K562 (cell line): ENCODE measurements around the gene RBPJ. TPM values are rescaled to one million over a fixed set of nuclear protein-coding genes. Genes with fewer than 3 reads are reported as not detected.

Source experiments
- ATAC-seq: fragments of 200-7000 bp; cut with Tn5 transposase; 3 replicates; pipeline ENCODE4 v1.9.1; 2020; ENCODE audit warnings: moderate library complexity
- BruUV-seq: library from RNA; stranded (reverse); fragments of 400-500 nt; replicated peaks from 2 replicates; lab custom pipeline; 2021; lab: Mats Ljungman, UMichigan
- CTCF ChIA-PET: fragments of 300-600 bp; formaldehyde crosslinking; extraction: SDS; loops from one replicate; lab custom pipeline; 2021; ENCODE audit warnings: low intra/inter-chr PET ratio; lab: Yijun Ruan, JAX
- POLR2A ChIA-PET: fragments of 300-600, 350-650 bp; sonication (Branson Sonifier 250); formaldehyde crosslinking; extraction: SDS; loops from one replicate; lab custom pipeline; 2021; ENCODE audit warnings: antibody characterized with exemption, inconsistent platforms; lab: Yijun Ruan, JAX
- DNase-seq, 4 experiments: peaks; one replicate each; pipeline versions ENCODE4 v3.0.0 to v3.0.0-alpha.2; 2011 to 2018; ENCODE audit warnings: low spot score in 3 of 4, mixed read lengths in 3 of 4; ENCODE audit errors: extremely low read depth in 1 of 4
- FAIRE-seq: peaks from 2 replicates; lab custom pipeline; 2011; peaks lifted over from hg19 to GRCh38; lab: Jason Lieb, UNC
- H2AFZ ChIP-seq: 2 replicates; pipeline ENCODE4 v1.6.0; 2011; ENCODE audit warnings: low read depth, low read length, control low read depth, inconsistent platforms
- H3K27ac ChIP-seq: fragments of 200-600 bp; 3 replicates; pipeline ENCODE4 v1.8.0; 2011; ENCODE audit warnings: low read depth, mild to moderate bottlenecking, control low read depth, inconsistent platforms, low read length, moderate library complexity, mixed read lengths; ENCODE audit errors: extremely low read depth
- H3K27me3 ChIP-seq, 2 experiments: fragments of 300-600 bp in 1 of 2; 2 replicates in 1 of 2; 3 replicates in 1 of 2; pipeline versions ENCODE4 v1.6.0 to v1.8.0; 2011; ENCODE audit warnings: inconsistent platforms in 2 of 2, low read length in 2 of 2, mild to moderate bottlenecking in 1 of 2, mixed read lengths in 1 of 2, moderate library complexity in 1 of 2; ENCODE audit not compliant: control insufficient read depth in 2 of 2, insufficient read depth in 2 of 2
- H3K36me3 ChIP-seq: fragments of 300-600 bp; 3 replicates; pipeline ENCODE4 v1.8.0; 2011; ENCODE audit warnings: mild to moderate bottlenecking, low read length, inconsistent platforms; ENCODE audit not compliant: control insufficient read depth, insufficient read depth
- H3K4me1 ChIP-seq, 2 experiments: fragments of 200-600 bp in 1 of 2; replicated peaks in 1 of 2; 2 replicates in 1 of 2; 3 replicates in 1 of 2; pipeline versions ENCODE4 v1.5.1 to v1.8.0; 2011; ENCODE audit warnings: inconsistent platforms in 2 of 2, low read length in 2 of 2, mild to moderate bottlenecking in 1 of 2, mixed read lengths in 1 of 2, moderate library complexity in 1 of 2; ENCODE audit not compliant: control insufficient read depth in 2 of 2, insufficient read depth in 2 of 2
- H3K4me2 ChIP-seq: 2 replicates; pipeline ENCODE4 v1.6.1; 2011; ENCODE audit warnings: low read length, control low read depth, inconsistent platforms, mixed read lengths; ENCODE audit not compliant: insufficient read depth
- H3K4me3 ChIP-seq: fragments of 200-600 bp; sonication (generic), shearing (Covaris generic); 2 replicates; pipeline ENCODE4 v1.5.1; 2016; ENCODE audit warnings: control low read depth, inconsistent platforms
- H3K79me2 ChIP-seq: fragments of 200-600 bp; 3 replicates; pipeline ENCODE4 v1.8.0; 2011; ENCODE audit warnings: low read length, inconsistent platforms; ENCODE audit not compliant: control insufficient read depth, insufficient read depth
- H3K9ac ChIP-seq, 2 experiments: 2 replicates each; pipeline versions ENCODE4 v1.6.0 to v1.6.1; 2011; ENCODE audit warnings: low read depth in 2 of 2, low read length in 2 of 2, control low read depth in 1 of 2, inconsistent platforms in 1 of 2, mild to moderate bottlenecking in 1 of 2, mixed read lengths in 1 of 2; ENCODE audit not compliant: insufficient read depth in 1 of 2
- H3K9me1 ChIP-seq: one replicate; pipeline ENCODE4 v1.6.0; 2011; ENCODE audit warnings: inconsistent platforms, mild to moderate bottlenecking, low read length, moderate library complexity; ENCODE audit not compliant: control insufficient read depth, insufficient read depth
- H3K9me3 ChIP-seq: replicated peaks from 2 replicates; pipeline ENCODE4 v1.5.1; 2011; ENCODE audit warnings: low read depth, low read length, inconsistent platforms; ENCODE audit not compliant: control insufficient read depth, insufficient read depth
- H4K20me1 ChIP-seq: replicated peaks from 2 replicates; pipeline ENCODE4 v1.6.1; 2011; ENCODE audit warnings: low read length, inconsistent platforms, mixed read lengths; ENCODE audit not compliant: control insufficient read depth, insufficient read depth
- HMG20A ChIP-seq: fragments of 450-650 bp; formaldehyde crosslinking; conservative IDR thresholded peaks from 2 replicates; pipeline ENCODE4 v1.4.0; 2020; ENCODE audit warnings: mild to moderate bottlenecking, mixed read lengths
- HNRNPUL1 ChIP-seq: fragments of 200-400 bp; formaldehyde crosslinking; IDR thresholded peaks from 2 replicates; pipeline ENCODE4 v1.6.1; 2017; ENCODE audit warnings: low read length
- NFXL1 ChIP-seq: fragments of 450-650 bp; formaldehyde crosslinking; IDR thresholded peaks from 2 replicates; pipeline ENCODE4 v1.4.0; 2021; ENCODE audit warnings: mild to moderate bottlenecking
- NR2C2 ChIP-seq, 2 experiments: fragments of 200-800 bp in 1 of 2; sonication (Bioruptor generic) in 1 of 2; sonication (generic) in 1 of 2; formaldehyde crosslinking in 1 of 2; IDR thresholded peaks; 2 replicates each; pipeline versions ENCODE4 v1.6.1 to v1.8.0; 2016 to 2022; ENCODE audit warnings: mild to moderate bottlenecking in 1 of 2, missing compliant biosample characterization in 1 of 2, missing genetic modification characterization in 1 of 2, missing genetic modification reagents in 1 of 2
- PCBP1 ChIP-seq: fragments of 200-400 bp; formaldehyde crosslinking; IDR thresholded peaks from 2 replicates; pipeline ENCODE4 v1.6.1; 2018; ENCODE audit warnings: mild to moderate bottlenecking, low read depth, low read length; ENCODE audit not compliant: poor library complexity, severe bottlenecking
- PHF8 ChIP-seq: fragments of 200-600 bp; sonication (generic); IDR thresholded peaks from 2 replicates; pipeline ENCODE4 v1.6.1; 2012; ENCODE audit warnings: mixed run types, mild to moderate bottlenecking, inconsistent platforms, low read length, moderate library complexity, borderline replicate concordance
- PRPF4 ChIP-seq: fragments of 200-400 bp; formaldehyde crosslinking; IDR thresholded peaks from one replicate; pipeline ENCODE4 v1.6.1; 2017; ENCODE audit warnings: low read length, low read depth, mild to moderate bottlenecking; ENCODE audit not compliant: insufficient read depth, poor library complexity, severe bottlenecking
- PTTG1 ChIP-seq: fragments of 450-650 bp; IDR thresholded peaks from 2 replicates; pipeline ENCODE4 v1.6.1; 2016; ENCODE audit warnings: low read depth, mild to moderate bottlenecking, missing genetic modification characterization, missing compliant biosample characterization
- SIX5 ChIP-seq, 2 experiments: IDR thresholded peaks; 2 replicates each; pipeline ENCODE4 v1.6.1; 2011; ENCODE audit warnings: low read length in 2 of 2, borderline replicate concordance in 1 of 2, low read depth in 1 of 2, mild to moderate bottlenecking in 1 of 2, moderate library complexity in 1 of 2; ENCODE audit not compliant: insufficient read depth in 1 of 2
- STAG1 ChIP-seq: sonication (generic); formaldehyde crosslinking; IDR thresholded peaks from 2 replicates; pipeline ENCODE4 v1.5.0; 2020; ENCODE audit warnings: missing genetic modification reagents, borderline replicate concordance
- TCF7 ChIP-seq: sonication (generic); IDR thresholded peaks from 2 replicates; pipeline ENCODE4 v1.6.1; 2016; ENCODE audit warnings: antibody characterized with exemption, borderline replicate concordance
- XRCC3 ChIP-seq: fragments of 450-650 bp; IDR thresholded peaks from 2 replicates; pipeline ENCODE4 v1.6.1; 2017; ENCODE audit warnings: mild to moderate bottlenecking, moderate library complexity
- ZNF766 ChIP-seq: fragments of 200-800 bp; sonication (Bioruptor generic); conservative IDR thresholded peaks from 2 replicates; pipeline ENCODE4 v1.6.1; 2016; ENCODE audit warnings: missing genetic modification characterization, missing compliant biosample characterization
- WGBS: fragments of 100-300 bp; shearing (Covaris generic); methylation state at CpG from one replicate; pipeline ENCODE4 v1.1.6; 2016; ENCODE audit warnings: low coverage, mixed read lengths; ENCODE audit not compliant: insufficient coverage; ENCODE audit errors: missing lambda C conversion rate; 5-methylcytosine and 5-hydroxymethylcytosine counted together
- in situ Hi-C: fragments of 300-500 bp; cut with MboI; formaldehyde crosslinking; loops from 4 replicates; pipeline ENCODE4 v1.15.0; 2018; ENCODE audit warnings: inconsistent platforms, mixed read lengths
- intact Hi-C: fragments of 100-400 bp; cut with micrococcal nuclease; formaldehyde crosslinking; loops from 2 replicates; pipeline ENCODE4 v1.14.2; 2022
- polyA plus RNA-seq, 8 experiments: library from polyadenylated mRNA; depleted of rRNA in 4 of 8; stranded (reverse) in 5 of 8; unstranded in 3 of 8; fragments of >200 nt; fragmentation: Nextera tagmentation in 2 of 8; fragmentation: Illumina TruSeq in 1 of 8; extraction: Ambion mirVana in 2 of 8; extraction: Trizol in 1 of 8; gene quantifications; 2 replicates each; pipeline versions ENCODE4 v1.2.1 to v1.2.3, GENCODE V29; 2011 to 2014; ENCODE audit warnings: inconsistent platforms in 1 of 8, missing spikeins in 1 of 8
- total RNA-seq, 7 experiments: library from RNA; depleted of rRNA in 6 of 7; stranded (reverse); fragments of >200 nt in 6 of 7; fragmentation: Illumina TruSeq in 2 of 7; extraction: Trizol in 2 of 7; gene quantifications; 2 replicates each; pipeline versions ENCODE4 v1.2.1 to v1.2.3, GENCODE V29; 2011 to 2021; ENCODE audit warnings: low replicate concordance in 1 of 7
- TF ChIP-seq, protein P1 (sequence below): sonication (generic); formaldehyde crosslinking; IDR thresholded peaks from 2 replicates; pipeline ENCODE4 v1.4.0; 2020; ENCODE audit warnings: mild to moderate bottlenecking, missing genetic modification reagents
- TF ChIP-seq, protein P2 (sequence below), 2 experiments: fragments of 450-650 bp in 1 of 2; IDR thresholded peaks; 2 replicates each; pipeline ENCODE4 v1.6.1; 2011 to 2017; ENCODE audit warnings: low read depth in 2 of 2, antibody characterized with exemption in 1 of 2, borderline replicate concordance in 1 of 2, low read length in 1 of 2, mild to moderate bottlenecking in 1 of 2, mixed read lengths in 1 of 2; ENCODE audit not compliant: control insufficient read depth in 1 of 2
- TF ChIP-seq, protein P3 (sequence below): fragments of 250-450 bp; sonication (Bioruptor Pico); IDR thresholded peaks from 2 replicates; pipeline ENCODE4 v1.8.0; 2021; ENCODE audit warnings: moderate library complexity, mild to moderate bottlenecking, inconsistent platforms

RBPJ gene
- total and polyA plus RNA-seq, 9 of the 15 experiments (the other 6 are each of a cell fraction or from before 2014, with no cell fraction given) = 17.2 to 49.4 (median 33.8) TPM

DNA sequence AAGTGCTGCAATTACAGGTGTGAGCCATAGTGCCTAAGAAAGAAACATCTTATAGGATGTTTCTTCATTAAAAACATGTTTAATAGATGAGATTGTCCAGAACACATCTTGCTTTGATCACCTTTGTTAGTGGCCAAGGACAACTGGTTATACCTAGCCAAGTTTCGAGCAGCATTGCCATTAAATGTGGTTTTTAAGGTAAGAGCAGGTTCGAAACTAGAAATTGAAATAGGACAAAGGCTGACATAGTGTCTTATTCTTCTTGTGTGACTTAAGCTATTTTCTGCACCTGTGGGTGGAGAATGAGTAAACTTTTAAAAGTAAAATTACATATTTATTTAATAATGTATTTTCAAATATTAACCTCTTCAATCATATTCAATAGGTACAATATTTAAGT is 59.0 kb downstream of the RBPJ start:
- ATAC-seq (no peak), DNase-seq (no peak), FAIRE-seq (no peak)
- Histone ChIP-seq H4K20me1 (no peaks in the 10 kb centered on the region; the same call in 1 of the 2 replicates), H3K9me3 (no peaks in the 10 kb centered on the region), H3K4me2 (no peak overlapping the region), H3K79me2 (peaks cover 37% of the 10 kb centered on the region; the same call in 2 of the 3 replicates), H3K4me3 (no peak overlapping the region), H3K9ac (no peak overlapping the region), H3K9me1 (no peaks in the 10 kb centered on the region), H3K27me3 (no peaks in the 10 kb centered on the region), H2AFZ (no peak overlapping the region), H3K27ac (no peak overlapping the region), H3K4me1 (no peaks in the 10 kb centered on the region), H3K36me3 (no peaks in the 10 kb centered on the region)
- no TSS peak for BruUV-seq
- CTCF ChIA-PET = no interaction called here
- in situ Hi-C loops (no loop called here), intact Hi-C loops (no loop called here)
- TF ChIP-seq PTTG1 (tag) = no peak
- TF ChIP-seq PRPF4 = no peak
- TF ChIP-seq PCBP1 = no peak
- no peak for TF ChIP-seq XRCC3
- TF ChIP-seq SIX5 (IDR thresholded peaks at IDR 0.05; ENCODE audit: borderline replicate concordance in 1 of 2, insufficient read depth in 1 of 2, low read depth in 1 of 2, low read length in 2 of 2) = no peak
- TF ChIP-seq, protein P1, sequence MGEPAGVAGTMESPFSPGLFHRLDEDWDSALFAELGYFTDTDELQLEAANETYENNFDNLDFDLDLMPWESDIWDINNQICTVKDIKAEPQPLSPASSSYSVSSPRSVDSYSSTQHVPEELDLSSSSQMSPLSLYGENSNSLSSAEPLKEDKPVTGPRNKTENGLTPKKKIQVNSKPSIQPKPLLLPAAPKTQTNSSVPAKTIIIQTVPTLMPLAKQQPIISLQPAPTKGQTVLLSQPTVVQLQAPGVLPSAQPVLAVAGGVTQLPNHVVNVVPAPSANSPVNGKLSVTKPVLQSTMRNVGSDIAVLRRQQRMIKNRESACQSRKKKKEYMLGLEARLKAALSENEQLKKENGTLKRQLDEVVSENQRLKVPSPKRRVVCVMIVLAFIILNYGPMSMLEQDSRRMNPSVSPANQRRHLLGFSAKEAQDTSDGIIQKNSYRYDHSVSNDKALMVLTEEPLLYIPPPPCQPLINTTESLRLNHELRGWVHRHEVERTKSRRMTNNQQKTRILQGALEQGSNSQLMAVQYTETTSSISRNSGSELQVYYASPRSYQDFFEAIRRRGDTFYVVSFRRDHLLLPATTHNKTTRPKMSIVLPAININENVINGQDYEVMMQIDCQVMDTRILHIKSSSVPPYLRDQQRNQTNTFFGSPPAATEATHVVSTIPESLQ = no peak
- TF ChIP-seq, protein P2, sequence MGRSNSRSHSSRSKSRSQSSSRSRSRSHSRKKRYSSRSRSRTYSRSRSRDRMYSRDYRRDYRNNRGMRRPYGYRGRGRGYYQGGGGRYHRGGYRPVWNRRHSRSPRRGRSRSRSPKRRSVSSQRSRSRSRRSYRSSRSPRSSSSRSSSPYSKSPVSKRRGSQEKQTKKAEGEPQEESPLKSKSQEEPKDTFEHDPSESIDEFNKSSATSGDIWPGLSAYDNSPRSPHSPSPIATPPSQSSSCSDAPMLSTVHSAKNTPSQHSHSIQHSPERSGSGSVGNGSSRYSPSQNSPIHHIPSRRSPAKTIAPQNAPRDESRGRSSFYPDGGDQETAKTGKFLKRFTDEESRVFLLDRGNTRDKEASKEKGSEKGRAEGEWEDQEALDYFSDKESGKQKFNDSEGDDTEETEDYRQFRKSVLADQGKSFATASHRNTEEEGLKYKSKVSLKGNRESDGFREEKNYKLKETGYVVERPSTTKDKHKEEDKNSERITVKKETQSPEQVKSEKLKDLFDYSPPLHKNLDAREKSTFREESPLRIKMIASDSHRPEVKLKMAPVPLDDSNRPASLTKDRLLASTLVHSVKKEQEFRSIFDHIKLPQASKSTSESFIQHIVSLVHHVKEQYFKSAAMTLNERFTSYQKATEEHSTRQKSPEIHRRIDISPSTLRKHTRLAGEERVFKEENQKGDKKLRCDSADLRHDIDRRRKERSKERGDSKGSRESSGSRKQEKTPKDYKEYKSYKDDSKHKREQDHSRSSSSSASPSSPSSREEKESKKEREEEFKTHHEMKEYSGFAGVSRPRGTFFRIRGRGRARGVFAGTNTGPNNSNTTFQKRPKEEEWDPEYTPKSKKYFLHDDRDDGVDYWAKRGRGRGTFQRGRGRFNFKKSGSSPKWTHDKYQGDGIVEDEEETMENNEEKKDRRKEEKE (IDR thresholded peaks at IDR 0.05; ENCODE audit: borderline replicate concordance in 1 of 2, control insufficient read depth in 1 of 2, low read depth in 2 of 2, low read length in 1 of 2) = no peak
- no peak for TF ChIP-seq STAG1 (CRISPR knock-in tag)
- TF ChIP-seq NFXL1 = no peak
- TF ChIP-seq, protein P3, sequence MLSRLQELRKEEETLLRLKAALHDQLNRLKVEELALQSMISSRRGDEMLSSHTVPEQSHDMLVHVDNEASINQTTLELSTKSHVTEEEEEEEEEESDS (CRISPR knock-in tag) = no peak
- no peak for TF ChIP-seq PHF8
- TF ChIP-seq NR2C2 (CRISPR knock-in tag; IDR thresholded peaks at IDR 0.05) = no peak
- TF ChIP-seq NR2C2 (tag; IDR thresholded peaks at IDR 0.05) = no peak
- no peak for TF ChIP-seq HNRNPUL1
- TF ChIP-seq TCF7 = no peak
- no peak for TF ChIP-seq HMG20A (CRISPR knock-in tag)
- TF ChIP-seq ZNF766 (CRISPR knock-in tag) = no peak
- POLR2A ChIA-PET = interaction anchor here (1.6 kb wide), 1 partner anchor 17 kb away, joined by 4 read pairs; no protein-coding TSS in a partner anchor
- WGBS = 70% methylated on average over 2 of the region's 2 CpGs
